Measurements from ENCODE around the gene LYPD1.

Gene LYPD1

DNA sequence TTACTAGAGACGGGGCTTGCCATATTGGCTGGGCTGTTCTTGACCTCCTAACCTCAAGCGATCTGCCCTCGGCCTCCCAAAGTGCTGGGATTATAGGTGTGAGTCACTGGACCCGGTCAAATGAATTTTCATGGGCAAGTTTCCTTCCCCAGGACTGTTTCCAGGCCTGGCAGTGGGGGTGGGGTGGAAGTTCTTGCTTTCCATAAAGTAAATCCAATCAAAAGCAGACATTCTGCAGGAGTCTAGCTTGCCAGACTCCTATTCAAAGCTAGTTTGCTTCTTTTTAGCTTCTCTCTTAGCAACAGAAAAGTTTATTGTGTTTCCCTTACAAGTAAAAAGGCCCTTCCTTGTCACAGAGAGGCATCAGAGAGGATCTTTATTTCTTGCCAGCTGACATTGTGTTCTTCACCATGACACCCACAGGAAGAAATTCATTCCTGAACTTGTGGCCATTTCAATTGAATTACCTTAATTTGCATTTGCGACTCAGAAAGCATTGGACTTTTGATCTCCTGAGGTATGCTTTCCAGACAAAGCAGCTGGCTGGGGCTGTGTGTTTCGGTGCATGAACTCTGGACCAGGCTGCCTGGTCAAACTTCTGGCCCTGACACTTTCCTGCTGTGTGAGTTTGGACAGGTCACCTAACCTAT, 37.9 kb downstream of the LYPD1 start:
- no peak for TF ChIP-seq EP300 (IDR thresholded peaks at IDR 0.05; ENCODE audit: borderline replicate concordance)
- TF ChIP-seq, protein P1, sequence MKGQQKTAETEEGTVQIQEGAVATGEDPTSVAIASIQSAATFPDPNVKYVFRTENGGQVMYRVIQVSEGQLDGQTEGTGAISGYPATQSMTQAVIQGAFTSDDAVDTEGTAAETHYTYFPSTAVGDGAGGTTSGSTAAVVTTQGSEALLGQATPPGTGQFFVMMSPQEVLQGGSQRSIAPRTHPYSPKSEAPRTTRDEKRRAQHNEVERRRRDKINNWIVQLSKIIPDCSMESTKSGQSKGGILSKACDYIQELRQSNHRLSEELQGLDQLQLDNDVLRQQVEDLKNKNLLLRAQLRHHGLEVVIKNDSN (IDR thresholded peaks at IDR 0.05) = no peak
- TF ChIP-seq MAX (IDR thresholded peaks at IDR 0.05) = no peak
- TF ChIP-seq TAF1 (IDR thresholded peaks at IDR 0.05; ENCODE audit: low read depth) = no peak
- no peak for TF ChIP-seq CREB1 (IDR thresholded peaks at IDR 0.05; ENCODE audit: low read depth)
- no peak for TF ChIP-seq FOXM1 (IDR thresholded peaks at IDR 0.05; ENCODE audit: borderline replicate concordance, low read depth)
- TF ChIP-seq EGR1 (IDR thresholded peaks at IDR 0.05) = no peak
- no peak for TF ChIP-seq ZBTB7A (IDR thresholded peaks at IDR 0.05; ENCODE audit: low read depth)
- TF ChIP-seq NFIC (IDR thresholded peaks at IDR 0.05) = no peak
- no peak for TF ChIP-seq TCF12 (IDR thresholded peaks at IDR 0.05; ENCODE audit: low read depth)
- TF ChIP-seq YY1 (IDR thresholded peaks at IDR 0.05; ENCODE audit: low read depth) = no peak
- TF ChIP-seq TEAD4 (IDR thresholded peaks at IDR 0.05) = no peak
- TF ChIP-seq RAD21 (IDR thresholded peaks at IDR 0.05; ENCODE audit: low read depth) = no peak
- TF ChIP-seq REST (IDR thresholded peaks at IDR 0.05; ENCODE audit: low read depth) = no peak
- no peak for TF ChIP-seq CEBPB (IDR thresholded peaks at IDR 0.05)

DNA sequence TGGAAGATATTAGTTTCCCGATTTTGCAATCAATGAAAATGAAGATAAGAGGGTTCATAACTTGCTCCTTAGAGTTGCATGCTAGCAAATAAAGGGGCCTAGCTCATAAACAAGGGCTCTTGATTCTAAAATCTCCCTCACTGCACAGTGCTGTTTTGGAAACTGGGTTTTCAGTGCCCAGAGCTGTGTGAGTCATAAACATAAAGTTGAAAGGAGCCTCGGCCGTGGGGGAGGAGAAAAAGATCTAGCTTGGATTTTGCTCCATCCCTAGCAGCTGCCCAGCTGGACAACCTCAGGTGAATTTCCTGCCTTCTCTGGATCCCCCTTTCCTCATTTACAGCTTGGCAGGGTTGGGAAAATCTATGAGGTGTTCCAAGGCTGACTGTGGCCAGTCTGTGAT, 42.5 kb downstream of the LYPD1 start:
- TF ChIP-seq EGR1 (IDR thresholded peaks at IDR 0.05) (no peak), TCF12 (IDR thresholded peaks at IDR 0.05; ENCODE audit: low read depth) (no peak), TAF1 (IDR thresholded peaks at IDR 0.05; ENCODE audit: low read depth) (no peak), FOXM1 (IDR thresholded peaks at IDR 0.05; ENCODE audit: borderline replicate concordance, low read depth) (no peak), RAD21 (IDR thresholded peaks at IDR 0.05; ENCODE audit: low read depth) (no peak), CEBPB (IDR thresholded peaks at IDR 0.05) (no peak), CREB1 (IDR thresholded peaks at IDR 0.05; ENCODE audit: low read depth) (no peak), ZBTB7A (IDR thresholded peaks at IDR 0.05; ENCODE audit: low read depth) (no peak), REST (IDR thresholded peaks at IDR 0.05; ENCODE audit: low read depth) (no peak), YY1 (IDR thresholded peaks at IDR 0.05; ENCODE audit: low read depth) (no peak), NFIC (IDR thresholded peaks at IDR 0.05) (no peak), MAX (IDR thresholded peaks at IDR 0.05) (no peak), EP300 (IDR thresholded peaks at IDR 0.05; ENCODE audit: borderline replicate concordance) (no peak), TEAD4 (IDR thresholded peaks at IDR 0.05) (no peak)
- TF ChIP-seq, protein P1 (IDR thresholded peaks at IDR 0.05) = no peak

GRCh38 chr2:132623096-132623839, 46.7 kb downstream of the LYPD1 start:
- no peak for TF ChIP-seq NFIC (IDR thresholded peaks at IDR 0.05)
- TF ChIP-seq EP300 (IDR thresholded peaks at IDR 0.05; ENCODE audit: borderline replicate concordance) = no peak
- TF ChIP-seq YY1 (IDR thresholded peaks at IDR 0.05; ENCODE audit: low read depth) = no peak
- TF ChIP-seq ZBTB7A (IDR thresholded peaks at IDR 0.05; ENCODE audit: low read depth) = no peak
- no peak for TF ChIP-seq CREB1 (IDR thresholded peaks at IDR 0.05; ENCODE audit: low read depth)
- no peak for TF ChIP-seq EGR1 (IDR thresholded peaks at IDR 0.05)
- TF ChIP-seq FOXM1 (IDR thresholded peaks at IDR 0.05; ENCODE audit: borderline replicate concordance, low read depth) = no peak
- TF ChIP-seq MAX (IDR thresholded peaks at IDR 0.05) = no peak
- no peak for TF ChIP-seq TAF1 (IDR thresholded peaks at IDR 0.05; ENCODE audit: low read depth)
- no peak for TF ChIP-seq TEAD4 (IDR thresholded peaks at IDR 0.05)
- TF ChIP-seq REST (IDR thresholded peaks at IDR 0.05; ENCODE audit: low read depth) = no peak
- TF ChIP-seq RAD21 (IDR thresholded peaks at IDR 0.05; ENCODE audit: low read depth) = no peak
- TF ChIP-seq, protein P1 (IDR thresholded peaks at IDR 0.05) = no peak
- no peak for TF ChIP-seq TCF12 (IDR thresholded peaks at IDR 0.05; ENCODE audit: low read depth)
- TF ChIP-seq CEBPB (IDR thresholded peaks at IDR 0.05) = no peak

Measured in Ishikawa (cell line).